WERI-Rb-1 (cell line): ENCODE data around the gene CBY1.

Experiments
- DNase-seq: peaks from one replicate; pipeline ENCODE4 v3.0.0-alpha.2; 2020
- H3K27ac ChIP-seq: fragments of 250-450 bp; sonication (Bioruptor Pico); 2 replicates; pipeline ENCODE4 v1.5.1; 2020; ENCODE audit warnings: mild to moderate bottlenecking, moderate library complexity
- H3K27me3 ChIP-seq: fragments of 250-450 bp; sonication (Bioruptor Pico); 2 replicates; pipeline ENCODE4 v1.5.1; 2021; ENCODE audit warnings: mild to moderate bottlenecking, low read depth, moderate library complexity; ENCODE audit not compliant: insufficient read depth, severe bottlenecking
- H3K36me3 ChIP-seq: fragments of 250-450 bp; sonication (Bioruptor Pico); 2 replicates; pipeline ENCODE4 v1.5.1; 2020; ENCODE audit warnings: mild to moderate bottlenecking, moderate library complexity
- H3K4me3 ChIP-seq: 2 replicates; pipeline ENCODE4 v1.5.1; 2011; ENCODE audit warnings: low read depth, mild to moderate bottlenecking, control low read depth, low read length
- H3K9me3 ChIP-seq: fragments of 250-450 bp; sonication (Bioruptor Pico); 2 replicates; pipeline ENCODE4 v1.5.1; 2021; ENCODE audit warnings: mild to moderate bottlenecking, moderate library complexity; ENCODE audit not compliant: severe bottlenecking
- TF ChIP-seq, protein P1 (sequence below): IDR thresholded peaks from 2 replicates; pipeline ENCODE4 v1.5.1; 2011; ENCODE audit warnings: low read depth, mild to moderate bottlenecking, control low read depth, inconsistent platforms, low read length

The CBY1 gene

DNA sequence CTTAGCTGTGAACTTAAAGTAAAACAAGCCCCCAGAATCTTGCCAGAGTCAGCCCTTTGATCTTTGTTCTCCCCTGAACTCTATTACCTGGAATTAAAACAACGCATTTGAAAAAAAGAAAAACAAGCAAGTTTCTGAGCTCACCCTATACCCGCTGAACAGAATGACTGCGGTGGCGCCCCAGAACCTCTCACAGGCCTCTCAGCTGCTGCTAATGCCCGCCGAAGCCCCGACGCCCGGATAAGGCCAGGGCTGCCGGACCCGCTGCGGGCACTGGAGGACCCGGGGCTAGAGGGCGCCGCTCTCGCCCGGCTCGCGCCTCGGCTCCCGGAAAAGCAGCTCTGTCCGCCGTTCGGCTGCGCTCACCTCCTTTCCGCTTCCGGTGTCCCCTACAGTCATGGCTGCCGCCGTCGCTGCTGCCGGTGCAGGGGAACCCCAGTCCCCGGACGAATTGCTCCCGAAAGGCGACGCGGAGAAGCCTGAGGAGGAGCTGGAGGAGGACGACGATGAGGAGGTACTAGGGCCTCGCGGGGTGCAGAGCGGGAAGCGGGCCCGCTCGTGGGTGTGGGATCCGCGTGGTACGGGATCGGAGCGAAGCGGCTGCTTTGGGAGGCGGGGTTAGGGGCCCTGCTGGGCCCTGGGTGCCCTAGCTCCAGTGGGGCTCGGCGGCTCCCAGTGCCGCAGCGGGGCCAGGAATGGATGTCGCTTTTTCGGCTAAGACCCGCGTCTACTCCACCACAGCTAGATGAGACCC, 25.3 kb downstream of the CBY1 start, which contains the start of gene TOMM22:
Gene TOMM22, plus strand, starts transcription at position 376 of the 754 bp plus-strand sequence. Its CDS starts 22 bp downstream, at position 398.
- Histone ChIP-seq H3K27me3 (no peaks in the 10 kb centered on the region), H3K4me3 (peak within 1 kb of the TSS; percentile 90), H3K27ac (peak within 1 kb of the TSS; percentile 80), H3K9me3 (no peaks in the 10 kb centered on the region), H3K36me3 (peaks cover 40% of the 10 kb centered on the region)
- TF ChIP-seq, protein P1, sequence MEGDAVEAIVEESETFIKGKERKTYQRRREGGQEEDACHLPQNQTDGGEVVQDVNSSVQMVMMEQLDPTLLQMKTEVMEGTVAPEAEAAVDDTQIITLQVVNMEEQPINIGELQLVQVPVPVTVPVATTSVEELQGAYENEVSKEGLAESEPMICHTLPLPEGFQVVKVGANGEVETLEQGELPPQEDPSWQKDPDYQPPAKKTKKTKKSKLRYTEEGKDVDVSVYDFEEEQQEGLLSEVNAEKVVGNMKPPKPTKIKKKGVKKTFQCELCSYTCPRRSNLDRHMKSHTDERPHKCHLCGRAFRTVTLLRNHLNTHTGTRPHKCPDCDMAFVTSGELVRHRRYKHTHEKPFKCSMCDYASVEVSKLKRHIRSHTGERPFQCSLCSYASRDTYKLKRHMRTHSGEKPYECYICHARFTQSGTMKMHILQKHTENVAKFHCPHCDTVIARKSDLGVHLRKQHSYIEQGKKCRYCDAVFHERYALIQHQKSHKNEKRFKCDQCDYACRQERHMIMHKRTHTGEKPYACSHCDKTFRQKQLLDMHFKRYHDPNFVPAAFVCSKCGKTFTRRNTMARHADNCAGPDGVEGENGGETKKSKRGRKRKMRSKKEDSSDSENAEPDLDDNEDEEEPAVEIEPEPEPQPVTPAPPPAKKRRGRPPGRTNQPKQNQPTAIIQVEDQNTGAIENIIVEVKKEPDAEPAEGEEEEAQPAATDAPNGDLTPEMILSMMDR: peak; percentile 91
- peak; percentile 91 for DNase-seq

DNA sequence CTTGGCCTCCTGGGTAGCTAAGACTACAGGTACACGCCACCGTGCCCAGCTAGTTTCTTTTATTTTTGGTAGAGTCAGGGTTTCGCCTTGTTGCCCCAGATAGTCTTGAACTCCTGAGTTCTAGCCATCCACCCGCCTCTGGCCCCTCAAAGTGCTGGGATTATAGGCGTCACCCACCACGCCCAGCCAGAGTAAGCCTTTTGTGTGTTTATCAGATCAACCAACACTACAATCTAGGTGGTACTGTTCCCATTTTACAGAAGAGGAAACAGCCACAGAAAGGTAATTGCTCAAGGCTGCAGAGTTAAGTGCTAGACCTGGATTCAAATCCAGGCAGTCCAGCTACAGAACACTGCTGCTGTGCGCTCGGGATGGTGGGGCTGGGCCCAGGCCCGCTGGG, 28.5 kb downstream of the CBY1 start:
- H3K9me3 ChIP-seq: no peaks in the 10 kb centered on the region
- TF ChIP-seq, protein P1: no peak
- H3K27ac ChIP-seq: no peak overlapping the region
- peaks cover 66% of the 10 kb centered on the region for H3K36me3 ChIP-seq
- DNase-seq: no peak
- no peak overlapping the region for H3K4me3 ChIP-seq
- no peaks in the 10 kb centered on the region for H3K27me3 ChIP-seq

DNA sequence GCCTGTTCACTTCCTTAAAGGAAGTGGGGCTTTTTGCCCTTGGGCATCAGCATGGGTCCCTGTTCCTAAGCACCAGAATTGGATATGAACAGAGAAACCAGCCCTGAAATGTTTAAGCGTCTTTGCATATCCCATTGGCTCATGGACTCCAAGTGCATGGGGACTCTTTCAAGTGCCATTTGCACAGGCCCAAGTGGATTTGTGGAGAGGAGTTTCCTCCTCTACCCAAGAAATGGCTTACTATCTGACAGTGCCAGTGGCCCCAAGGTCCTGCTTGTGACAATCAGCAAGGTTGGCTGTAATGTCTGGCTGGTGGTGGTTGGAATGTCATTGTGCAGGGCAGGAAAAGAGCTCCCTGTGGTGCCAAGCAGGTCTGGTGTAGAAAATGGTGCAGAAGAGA, 29.3 kb downstream of the CBY1 start:
- peaks cover 69% of the 10 kb centered on the region for H3K36me3 ChIP-seq
- H3K27me3 ChIP-seq: no peaks in the 10 kb centered on the region
- no peak for DNase-seq
- TF ChIP-seq, protein P1: no peak
- no peaks in the 10 kb centered on the region for H3K9me3 ChIP-seq
- no peak overlapping the region for H3K27ac ChIP-seq
- no peak overlapping the region for H3K4me3 ChIP-seq

DNA sequence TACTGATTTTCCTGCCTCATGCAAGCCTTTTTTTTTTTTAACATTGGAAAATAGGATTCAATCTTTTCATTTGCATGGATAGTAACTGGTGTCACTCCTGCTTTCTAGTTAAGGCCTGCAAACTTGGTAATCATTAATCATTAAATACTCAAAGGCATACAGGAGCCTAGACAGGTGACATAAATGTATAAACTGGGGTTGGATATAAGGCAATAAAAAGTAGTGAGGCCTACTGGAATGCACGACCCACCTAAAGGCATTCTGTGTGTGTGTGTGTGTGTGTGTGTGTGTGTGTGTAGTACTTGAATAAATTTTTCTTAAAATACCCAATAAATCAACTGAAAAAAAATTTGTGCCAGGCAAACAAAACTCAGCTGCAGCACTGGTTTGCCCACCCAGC, 33.2 kb downstream of the CBY1 start:
- peaks cover 65% of the 10 kb centered on the region for H3K36me3 ChIP-seq
- no peaks in the 10 kb centered on the region for H3K27me3 ChIP-seq
- H3K9me3 ChIP-seq: no peaks in the 10 kb centered on the region
- no peak overlapping the region for H3K27ac ChIP-seq
- TF ChIP-seq, protein P1: no peak
- DNase-seq: no peak
- no peak overlapping the region for H3K4me3 ChIP-seq

DNA sequence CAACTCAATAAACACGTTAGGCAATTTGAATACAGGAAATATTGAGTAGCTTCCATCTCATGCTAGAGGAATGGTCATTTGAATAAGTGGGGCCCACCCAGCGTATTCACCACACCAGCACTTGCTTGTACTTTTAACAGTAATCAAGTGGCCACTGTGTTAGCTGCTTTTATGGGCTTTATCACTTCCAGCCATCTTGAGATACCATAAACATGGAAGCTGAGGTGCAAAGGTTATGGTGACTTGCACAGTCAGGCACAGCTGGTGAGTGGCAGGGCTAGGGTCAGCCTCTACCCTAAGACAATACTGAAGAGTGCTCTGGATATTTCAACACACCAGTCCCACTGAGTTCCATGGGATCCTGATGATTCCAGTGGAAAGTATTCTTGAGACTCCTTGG, 37.6 kb downstream of the CBY1 start:
- Histone ChIP-seq H3K9me3 (no peaks in the 10 kb centered on the region), H3K4me3 (no peak overlapping the region), H3K27me3 (no peaks in the 10 kb centered on the region), H3K36me3 (peaks cover 45% of the 10 kb centered on the region), H3K27ac (no peak overlapping the region)
- no peak for DNase-seq
- TF ChIP-seq, protein P1: no peak

DNA sequence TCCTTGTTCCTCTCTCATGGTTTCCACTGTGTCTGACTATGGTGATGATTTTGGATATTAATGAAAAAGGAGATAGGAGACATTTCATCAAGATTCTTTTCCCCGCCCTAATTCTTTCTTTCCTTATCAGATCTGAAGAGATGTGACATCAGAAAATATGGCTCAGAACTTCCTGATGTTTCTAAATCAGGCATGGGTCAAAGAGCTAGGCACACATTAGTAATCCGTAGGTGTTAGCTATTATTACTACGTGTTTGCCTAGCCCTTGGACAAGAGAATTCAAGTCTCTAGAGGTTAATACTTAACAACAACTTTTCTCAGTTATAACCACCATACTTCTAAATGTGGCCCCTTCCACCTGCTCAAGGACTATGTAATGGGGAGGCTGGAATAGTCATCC, 38.5 kb downstream of the CBY1 start:
- Histone ChIP-seq H3K27me3 (no peaks in the 10 kb centered on the region), H3K27ac (no peak overlapping the region), H3K9me3 (no peaks in the 10 kb centered on the region), H3K4me3 (no peak overlapping the region), H3K36me3 (peaks cover 48% of the 10 kb centered on the region)
- DNase-seq: no peak
- TF ChIP-seq, protein P1: no peak
